Tibial nerve (tissue), 4 donors: ENCODE results near the gene PRR15L.

Experiments used
- CTCF ChIP-seq, 5 experiments: fragments of 200-600 bp in 3 of 5; fragments of 450-650 bp in 2 of 5; sonication (generic) in 3 of 5; IDR thresholded peaks; one replicate each; pipeline ENCODE4 v1.5.1; 2016 to 2019; ENCODE audit warnings: antibody characterized with exemption in 5 of 5, mild to moderate bottlenecking in 3 of 5, moderate library complexity in 2 of 5
- EP300 ChIP-seq, 2 donors: sonication (generic); formaldehyde crosslinking; IDR thresholded peaks; one replicate each; pipeline ENCODE4 v1.6.1; 2017; ENCODE audit warnings: antibody characterized with exemption in 2 of 2, mild to moderate bottlenecking in 1 of 2

GRCh38 chr17:47905221-47905733 is 52.4 kb downstream of the PRR15L start:
- TF ChIP-seq CTCF (IDR thresholded peaks at IDR 0.05) (no peak), EP300 (IDR thresholded peaks at IDR 0.05) (peak in 1 of 2 donors; percentile 30)
